Muscle of arm (tissue), 12 donors: ENCODE data around the gene KRT32. TPM values are rescaled to one million over a fixed set of nuclear protein-coding genes. Genes with fewer than 3 reads are reported as not detected.

Experiments used
- polyA plus RNA-seq, 12 donors: library from polyadenylated mRNA; unstranded; fragments of 120-200 nt; gene quantifications; one replicate each; pipeline ENCODE4 v1.2.1, GENCODE V29; 2013; ENCODE audit not compliant: insufficient read length in 12 of 12

The KRT32 gene
- polyA plus RNA-seq, 12 donors, result 0.55 TPM; not detected in 11

Other genes starting within 250 kb of the KRT32 start
- gene KRTAP9-2, start 240.7 kb downstream of the KRT32 start, polyA plus RNA-seq, result not detected
- gene KRTAP9-3, start 234.9 kb downstream of the KRT32 start, polyA plus RNA-seq, result not detected
- gene KRTAP9-8, start 229.4 kb downstream of the KRT32 start, polyA plus RNA-seq, result not detected
- not detected for gene KRTAP9-4, start 217.7 kb downstream of the KRT32 start, polyA plus RNA-seq
- not detected for gene KRTAP9-9, start 212.0 kb downstream of the KRT32 start, polyA plus RNA-seq
- under 1 TPM in 7 of 12 donors, not detected in 5; 0.11 to 0.65 (median 0.24) TPM for gene KRTAP9-6, start 202.0 kb downstream of the KRT32 start, polyA plus RNA-seq
- gene KRTAP9-7, start 191.7 kb downstream of the KRT32 start, polyA plus RNA-seq, result not detected
- gene KRTAP29-1, start 164.5 kb downstream of the KRT32 start, polyA plus RNA-seq, result not detected
- not detected for gene KRTAP16-1, start 158.1 kb downstream of the KRT32 start, polyA plus RNA-seq
- not detected for gene KRTAP17-1, start 151.7 kb downstream of the KRT32 start, polyA plus RNA-seq
- not detected for gene KRT33A, start 116.6 kb downstream of the KRT32 start, polyA plus RNA-seq
- gene KRT33B, start 97.6 kb downstream of the KRT32 start, polyA plus RNA-seq, result under 1 TPM in 3 of 12 donors, not detected in 9; 0.13 to 0.15 (median 0.14) TPM
- under 1 TPM in 1 of 12 donors, not detected in 11; 0.33 TPM for gene KRT34, start 85.1 kb downstream of the KRT32 start, polyA plus RNA-seq
- 1 to 10 TPM in 10 of 12 donors, not detected in 2; 3.5 to 6.3 (median 4.4) TPM for gene KRT31, start 69.8 kb downstream of the KRT32 start, polyA plus RNA-seq
- gene KRT37, start 42.8 kb downstream of the KRT32 start, polyA plus RNA-seq, result under 1 TPM in 1 of 12 donors, not detected in 11; 0.29 TPM
- not detected for gene KRT38, start 26.4 kb downstream of the KRT32 start, polyA plus RNA-seq
- under 1 TPM in 1 of 12 donors, not detected in 11; 0.11 TPM for gene KRT35, start 13.8 kb upstream of the KRT32 start, polyA plus RNA-seq
- under 1 TPM in 1 of 12 donors, not detected in 11; 0.23 TPM for gene KRT36, start 22.5 kb upstream of the KRT32 start, polyA plus RNA-seq
- gene KRT13, start 38.2 kb upstream of the KRT32 start, polyA plus RNA-seq, result 100 to 1,000 TPM in 3 of 12 donors, 1 to 10 TPM in 2, under 1 TPM in 1, not detected in 6; 0.63 to 746 (median 70.1) TPM
- gene KRT15, start 51.5 kb upstream of the KRT32 start, polyA plus RNA-seq, result 100 to 1,000 TPM in 1 of 12 donors, 10 to 100 TPM in 2, 1 to 10 TPM in 2, under 1 TPM in 2, not detected in 5; 0.13 to 365 (median 3.4) TPM
- gene KRT19, start 60.9 kb upstream of the KRT32 start, polyA plus RNA-seq, result 100 to 1,000 TPM in 1 of 12 donors, 10 to 100 TPM in 3, 1 to 10 TPM in 3, under 1 TPM in 4, not detected in 1; 0.34 to 178 (median 1.4) TPM
- under 1 TPM in 2 of 12 donors, not detected in 10; 0.17 to 0.44 TPM for gene KRT9, start 104.7 kb upstream of the KRT32 start, polyA plus RNA-seq
- gene KRT14, start 119.5 kb upstream of the KRT32 start, polyA plus RNA-seq, result 100 to 1,000 TPM in 1 of 12 donors, 10 to 100 TPM in 2, 1 to 10 TPM in 2, under 1 TPM in 3, not detected in 4; 0.18 to 229 (median 2.1) TPM
- 1 to 10 TPM in 2 of 12 donors, under 1 TPM in 1, not detected in 9; 0.90 to 3.9 (median 1.5) TPM for gene KRT16, start 145.4 kb upstream of the KRT32 start, polyA plus RNA-seq
- 1,000 to 10,000 TPM in 1 of 12 donors, 100 to 1,000 TPM in 2, 1 to 10 TPM in 2, under 1 TPM in 5, not detected in 2; 0.33 to 1,262 (median 2.2) TPM for gene KRT17, start 157.2 kb upstream of the KRT32 start, polyA plus RNA-seq
- gene EIF1, start 221.5 kb upstream of the KRT32 start, polyA plus RNA-seq, result 100 to 1,000 TPM in 11 of 12 donors, not detected in 1; 538 to 938 (median 792) TPM
- not detected for gene GAST, start 244.9 kb upstream of the KRT32 start, polyA plus RNA-seq